Head of caudate nucleus (tissue), 42 donors: ENCODE data around the gene CEP290.
"Not testable (repeated sequence)": the region's sequence is repeated elsewhere in the genome, so short reads cannot be mapped to it uniquely, and the experiment has no call there.

Experiments
- DNase-seq, 42 donors: peaks; one replicate each; pipeline versions ENCODE4 v3.0.0 to v3.0.0-alpha.2; 2020 to 2021; ENCODE audit warnings: mixed read lengths in 7 of 42
- intact Hi-C: fragments of 100-400 bp; cut with DNase I; formaldehyde crosslinking; loops from one replicate; pipeline ENCODE4 v1.15.0; 2022

CEP290 gene

GRCh38 chr12:88144546-88145468 is 2.9 kb upstream of the CEP290 start:
- intact Hi-C loops = loop anchor here (5.0 kb wide), 1 partner anchor 113 kb away; no protein-coding TSS in a partner anchor
- DNase-seq = no peak

GRCh38 chr12:88144037-88144436 is 2.1 kb upstream of the CEP290 start:
- intact Hi-C loops = loop anchor here (5.0 kb wide), 1 partner anchor 112 kb away; no protein-coding TSS in a partner anchor
- no peak for DNase-seq

GRCh38 chr12:88142610-88142991 is 713 bp upstream of the CEP290 start:
- intact Hi-C loops = loop anchor here (5.0 kb wide), 1 partner anchor 110 kb away; no protein-coding TSS in a partner anchor
- peak in 35 of 42 donors; percentile 12 to 68 (median 40) for DNase-seq

GRCh38 chr12:88141425-88141773 is 489 bp downstream of the CEP290 start:
- intact Hi-C loops = loop anchor here (5.0 kb wide), 1 partner anchor 109 kb away; no protein-coding TSS in a partner anchor
- DNase-seq = no peak

GRCh38 chr12:88139711-88140110 is 2.2 kb downstream of the CEP290 start:
- intact Hi-C loops = loop anchor here (5.0 kb wide), 1 partner anchor 107 kb away; no protein-coding TSS in a partner anchor
- not testable (repeated sequence) for DNase-seq

- DNase-seq, intact Hi-C loops: not testable (repeated sequence)
Measured at GRCh38 chr12:88133181-88133580, 8.7 kb downstream of the CEP290 start.

- intact Hi-C loops = no loop called here
- no peak for DNase-seq
Measured at GRCh38 chr12:88132392-88132791, 9.5 kb downstream of the CEP290 start.

GRCh38 chr12:88127855-88128254 is 14.0 kb downstream of the CEP290 start:
- no peak for DNase-seq
- intact Hi-C loops = no loop called here

- DNase-seq = no peak
- intact Hi-C loops = no loop called here
Measured at GRCh38 chr12:88127099-88127498, 14.8 kb downstream of the CEP290 start.

GRCh38 chr12:88122666-88123065 is 19.2 kb downstream of the CEP290 start:
- intact Hi-C loops = no loop called here
- DNase-seq = no peak

- DNase-seq = no peak
- intact Hi-C loops = no loop called here
Measured at GRCh38 chr12:88113871-88114270, 28.0 kb downstream of the CEP290 start.

- intact Hi-C loops = no loop called here
- no peak for DNase-seq
Measured at GRCh38 chr12:88111074-88111652, 30.7 kb downstream of the CEP290 start.

GRCh38 chr12:88108021-88108420 is 33.9 kb downstream of the CEP290 start:
- intact Hi-C loops = no loop called here
- DNase-seq = no peak

- intact Hi-C loops = no loop called here
- DNase-seq = no peak
Measured at GRCh38 chr12:88093573-88093972, 48.3 kb downstream of the CEP290 start.

- DNase-seq = no peak
- intact Hi-C loops = no loop called here
Measured at GRCh38 chr12:88092771-88093170, 49.1 kb downstream of the CEP290 start.

- DNase-seq = no peak
- intact Hi-C loops = no loop called here
Measured at GRCh38 chr12:88084210-88084609, 57.7 kb downstream of the CEP290 start.

- no peak for DNase-seq
Measured at GRCh38 chr12:88083634-88084033, 58.3 kb downstream of the CEP290 start.

GRCh38 chr12:88081247-88081646 is 60.6 kb downstream of the CEP290 start:
- DNase-seq = no peak
- intact Hi-C loops = no loop called here

More at GRCh38 chr12:88083634-88084033, 58.3 kb downstream of the CEP290 start:
- intact Hi-C loops = no loop called here

- intact Hi-C loops = no loop called here
- no peak for DNase-seq
Measured at GRCh38 chr12:88067301-88067700, 74.6 kb downstream of the CEP290 start.

GRCh38 chr12:88063375-88063774 is 78.5 kb downstream of the CEP290 start:
- intact Hi-C loops = no loop called here

More at GRCh38 chr12:88063375-88063774, 78.5 kb downstream of the CEP290 start:
- no peak for DNase-seq
